Activated CD4-positive, CD25-positive, alpha-beta regulatory T cell treated with anti-CD3 and anti-CD28 coated beads, Interleukin-2, amount 50 U/mL, for 16 hours (primary cell): ENCODE data around the gene EDDM13.
"Not testable (repeated sequence)": the region's sequence is repeated elsewhere in the genome, so short reads cannot be mapped to it uniquely, and the experiment has no call there.

ENCODE experiments used
- DNase-seq: peaks from one replicate; pipeline ENCODE4 v3.0.0-alpha.2; 2020; ENCODE audit warnings: low read depth, low spot score

Gene EDDM13

DNA sequence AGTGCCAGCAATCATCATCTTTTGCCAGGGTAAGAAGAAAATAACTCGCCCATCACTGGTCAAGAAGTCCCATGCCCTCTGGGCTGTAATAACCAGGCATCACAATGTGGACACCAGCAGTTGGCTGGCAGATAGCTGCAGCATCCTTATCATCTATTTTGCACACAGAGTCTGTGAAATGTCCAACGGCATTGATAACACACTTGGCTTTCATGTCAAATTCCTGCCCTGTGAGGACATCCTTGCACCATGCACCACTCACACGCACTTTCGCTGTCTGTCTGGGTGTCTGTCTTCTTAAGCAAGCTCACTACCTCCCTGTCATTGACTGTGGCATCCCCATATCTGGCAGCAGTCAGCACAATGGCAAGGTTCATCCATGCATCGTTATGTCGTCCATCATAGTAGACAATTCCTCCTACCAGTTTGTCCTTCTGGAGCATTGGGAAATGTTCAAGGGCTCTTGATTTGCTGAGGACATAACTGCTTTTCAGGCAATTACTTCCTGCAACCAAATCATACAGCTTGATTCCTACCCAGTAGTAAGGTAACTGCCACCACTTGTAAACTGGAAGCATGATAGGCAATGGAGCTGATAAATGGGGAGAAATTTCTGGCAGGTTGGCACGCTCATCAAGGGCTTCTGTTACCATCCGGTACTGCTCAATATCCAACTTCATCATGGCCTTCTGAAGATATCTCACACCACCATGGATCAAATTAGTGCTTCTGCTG, 48.9 kb downstream of the EDDM13 start:
- no peak for DNase-seq

DNA sequence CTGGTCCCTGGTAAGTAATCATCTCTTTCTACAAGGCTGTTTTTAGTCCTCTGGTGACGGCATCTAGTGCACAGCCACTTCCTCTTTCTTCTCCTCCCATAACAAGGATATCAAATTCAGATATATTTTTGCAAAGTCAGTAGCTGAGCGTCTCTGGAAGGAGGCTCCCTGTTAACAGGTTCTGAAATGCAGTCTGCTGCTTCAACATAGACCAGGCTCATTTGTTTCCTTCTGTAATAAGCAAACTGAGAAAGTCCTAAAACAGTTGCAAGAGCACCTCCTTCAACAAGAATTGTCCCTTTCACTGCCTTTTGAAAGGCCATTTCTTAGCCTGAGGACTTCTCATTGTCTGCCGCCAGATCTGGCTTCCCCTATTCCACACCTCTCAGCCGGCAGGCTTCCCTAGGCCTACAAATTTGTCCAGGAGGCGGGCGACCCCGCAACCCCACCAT, 49.5 kb downstream of the EDDM13 start:
- no peak for DNase-seq

DNA sequence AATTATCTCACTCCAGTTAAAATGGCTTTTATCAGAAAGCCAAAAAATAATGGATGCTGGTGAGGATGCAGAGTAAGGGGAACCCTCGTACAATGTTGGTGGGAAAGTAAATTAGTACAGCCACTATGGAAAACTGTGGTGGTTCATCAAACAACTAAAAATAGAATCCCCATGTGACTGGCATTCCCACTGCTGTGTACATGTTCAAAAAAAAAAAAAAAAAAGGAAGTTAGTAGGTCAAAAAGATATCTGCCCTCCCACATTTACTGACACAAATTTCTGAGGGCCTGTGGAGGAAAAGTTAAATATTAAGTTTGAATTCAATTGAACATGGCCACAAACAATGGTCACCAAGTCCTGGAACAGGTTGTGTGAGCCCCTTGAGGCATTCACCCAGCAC, 51.9 kb downstream of the EDDM13 start:
- DNase-seq = no peak

DNA sequence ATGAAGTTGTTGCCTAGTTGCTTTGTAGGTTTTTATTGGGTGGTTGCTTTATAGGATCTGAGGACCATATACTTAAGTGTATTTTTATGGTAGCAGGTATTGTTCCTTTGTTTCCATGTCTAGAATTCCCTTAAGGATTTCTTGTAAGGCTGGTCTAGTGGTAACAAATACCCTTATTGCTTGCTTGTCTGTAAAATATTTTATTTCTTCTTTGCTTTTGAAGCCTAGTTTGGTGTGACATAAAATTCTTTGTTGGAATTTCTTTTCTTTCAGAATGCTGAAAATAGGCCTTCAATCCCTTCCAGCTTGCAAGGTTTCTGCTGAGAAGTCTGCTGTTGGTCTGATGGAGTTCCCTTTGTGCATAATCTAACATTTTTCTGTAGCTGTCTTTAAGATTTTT, 60.1 kb downstream of the EDDM13 start:
- DNase-seq = no peak

DNA sequence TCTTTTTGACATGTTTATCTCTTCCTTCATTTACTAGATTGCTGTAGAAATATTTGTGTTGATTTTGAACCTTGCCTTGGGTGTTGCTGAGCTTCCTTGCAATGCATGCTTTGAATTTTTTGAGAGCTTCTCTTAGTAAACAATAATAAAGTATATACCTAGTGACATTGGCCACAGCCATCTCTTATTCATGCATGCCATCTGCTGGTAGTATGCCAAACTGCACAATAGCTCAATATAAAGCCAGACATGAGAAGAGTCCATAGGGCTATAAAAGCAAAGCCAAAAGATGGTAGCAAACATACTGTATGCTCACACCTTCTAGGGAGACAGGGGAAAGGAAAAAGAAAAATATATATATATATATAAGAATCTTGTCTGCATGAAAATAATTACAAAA, 61.0 kb downstream of the EDDM13 start:
- DNase-seq = no peak

DNA sequence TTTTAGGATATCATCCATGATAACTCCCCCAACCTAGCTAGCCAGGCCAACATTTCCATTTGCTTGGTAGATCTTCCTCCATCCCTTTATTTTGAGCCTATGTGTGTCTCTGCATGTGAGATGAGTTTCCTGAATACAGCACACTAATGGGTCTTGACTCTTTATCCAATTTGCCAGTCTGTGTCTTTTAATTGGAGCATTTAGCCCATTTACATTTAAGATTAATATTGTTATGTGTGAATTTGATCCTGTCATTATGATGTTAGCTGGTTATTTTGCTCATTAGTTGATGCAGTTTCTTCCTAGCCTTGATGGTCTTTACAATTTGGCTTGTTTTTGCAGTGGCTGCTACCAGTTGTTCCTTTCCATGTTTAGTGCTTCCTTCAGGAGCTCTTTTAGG, 62.8 kb downstream of the EDDM13 start:
- not testable (repeated sequence) for DNase-seq

DNA sequence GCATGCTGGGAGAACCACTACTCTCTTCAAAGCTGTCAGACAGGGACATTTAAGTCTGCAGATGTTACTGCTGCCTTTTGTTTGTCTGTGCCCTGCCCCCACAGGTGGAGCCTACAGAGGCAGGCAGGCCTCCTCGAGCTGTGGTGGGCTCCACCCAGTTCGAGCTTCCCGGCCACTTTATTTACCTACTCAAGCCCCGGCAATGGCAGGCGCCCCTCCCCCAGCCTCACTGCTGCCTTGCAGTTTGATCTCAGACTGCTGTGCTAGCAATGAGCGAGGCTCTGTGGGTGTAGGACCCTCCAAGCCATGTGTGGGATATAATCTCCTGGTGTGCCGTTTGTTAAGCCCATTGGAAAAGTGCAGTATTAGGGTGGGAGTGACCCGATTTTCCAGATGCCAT, 64.5 kb downstream of the EDDM13 start:
- DNase-seq = not testable (repeated sequence)

DNA sequence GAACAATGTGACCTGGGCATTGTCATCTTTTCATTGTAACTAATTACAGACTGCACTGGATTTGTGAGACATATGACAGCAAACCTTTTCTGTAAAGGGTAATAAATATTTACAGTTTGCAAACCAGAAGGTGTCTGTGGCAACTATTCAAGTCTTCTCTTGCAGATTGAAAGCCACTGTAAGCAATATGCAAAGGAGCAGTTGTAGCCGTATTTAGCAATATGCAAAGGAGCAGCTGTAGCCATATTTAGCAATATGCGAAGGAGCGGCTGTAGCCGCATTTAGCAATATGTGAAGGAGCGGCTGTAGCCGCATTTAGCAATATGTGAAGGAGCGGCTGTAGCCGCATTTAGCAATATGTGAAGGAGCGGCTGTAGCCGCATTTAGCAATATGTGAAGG, 66.5 kb downstream of the EDDM13 start:
- not testable (repeated sequence) for DNase-seq

DNA sequence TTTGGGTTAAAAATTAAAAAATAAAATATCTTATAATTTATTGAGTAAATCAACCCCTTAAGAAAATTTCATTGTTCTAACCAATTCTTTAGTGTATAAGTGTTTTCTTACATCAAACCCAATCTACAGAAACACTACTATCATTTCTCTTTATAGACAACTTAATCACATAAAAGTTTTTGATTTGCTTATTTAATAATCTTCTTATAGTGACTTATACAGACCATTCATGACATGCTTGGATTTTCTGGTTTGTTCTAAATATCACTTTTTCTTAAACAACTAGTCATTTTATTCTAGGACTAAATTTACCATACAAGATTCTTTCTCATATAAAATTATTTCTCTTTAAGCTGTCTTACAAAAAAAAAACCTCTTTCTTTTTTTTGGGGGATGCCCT, 69.4 kb downstream of the EDDM13 start:
- no peak for DNase-seq

DNA sequence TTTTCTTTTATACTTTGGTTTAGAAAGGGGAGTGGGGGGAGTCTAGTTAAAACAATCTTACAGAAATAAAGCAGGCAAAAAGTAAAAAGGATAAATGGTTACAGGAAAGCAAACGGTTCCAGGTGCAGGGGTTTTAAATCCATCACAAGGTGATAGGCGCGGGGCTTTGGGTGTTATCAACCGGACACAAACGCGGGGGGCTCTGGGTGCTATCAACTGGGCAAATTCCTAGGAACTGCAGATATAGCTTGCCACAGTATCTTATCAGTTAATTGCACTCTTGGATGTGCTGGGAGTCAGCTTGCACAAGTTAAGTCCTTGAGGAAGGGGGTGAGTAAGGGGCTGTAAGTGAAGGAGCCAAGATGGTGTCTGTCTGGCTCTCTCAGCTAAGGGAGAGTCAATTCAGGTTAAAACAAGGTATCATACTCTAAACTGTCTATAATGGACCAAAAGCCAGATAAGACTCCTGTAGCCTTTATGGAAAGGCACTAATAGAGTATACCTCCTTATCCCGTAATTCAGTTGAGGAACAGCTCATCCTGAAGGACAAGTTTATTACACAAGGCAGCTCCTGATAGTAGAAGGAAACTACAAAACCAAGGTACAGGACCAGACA, 74.7 kb downstream of the EDDM13 start:
- DNase-seq = no peak

DNA sequence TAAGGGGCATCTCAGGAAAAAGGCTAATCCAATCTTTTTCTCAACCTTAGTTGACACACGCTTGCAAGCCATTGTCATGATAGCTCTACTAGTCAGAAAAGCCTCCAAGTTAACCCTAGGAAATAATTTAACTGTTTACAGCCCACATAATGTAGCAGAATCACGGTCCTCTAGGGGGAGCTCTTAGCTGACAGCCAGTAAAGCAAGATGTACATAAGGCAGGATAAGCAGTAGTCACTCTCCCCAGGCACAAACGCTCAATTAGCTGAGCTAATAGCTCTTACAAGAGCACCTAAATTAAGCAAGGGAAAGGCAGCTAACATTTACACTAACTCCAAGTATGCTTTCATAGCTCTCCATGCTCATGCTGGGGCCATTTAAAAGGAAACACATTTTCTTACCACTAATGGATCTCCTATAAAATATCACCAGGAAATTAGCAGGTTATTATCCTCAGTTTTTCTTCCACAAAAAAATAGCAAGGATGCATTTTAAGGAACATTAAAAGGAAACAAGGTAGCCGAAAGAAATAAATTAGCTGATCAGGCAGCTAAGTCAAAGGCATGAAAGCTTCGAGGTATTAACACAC, 75.8 kb downstream of the EDDM13 start:
- no peak for DNase-seq

DNA sequence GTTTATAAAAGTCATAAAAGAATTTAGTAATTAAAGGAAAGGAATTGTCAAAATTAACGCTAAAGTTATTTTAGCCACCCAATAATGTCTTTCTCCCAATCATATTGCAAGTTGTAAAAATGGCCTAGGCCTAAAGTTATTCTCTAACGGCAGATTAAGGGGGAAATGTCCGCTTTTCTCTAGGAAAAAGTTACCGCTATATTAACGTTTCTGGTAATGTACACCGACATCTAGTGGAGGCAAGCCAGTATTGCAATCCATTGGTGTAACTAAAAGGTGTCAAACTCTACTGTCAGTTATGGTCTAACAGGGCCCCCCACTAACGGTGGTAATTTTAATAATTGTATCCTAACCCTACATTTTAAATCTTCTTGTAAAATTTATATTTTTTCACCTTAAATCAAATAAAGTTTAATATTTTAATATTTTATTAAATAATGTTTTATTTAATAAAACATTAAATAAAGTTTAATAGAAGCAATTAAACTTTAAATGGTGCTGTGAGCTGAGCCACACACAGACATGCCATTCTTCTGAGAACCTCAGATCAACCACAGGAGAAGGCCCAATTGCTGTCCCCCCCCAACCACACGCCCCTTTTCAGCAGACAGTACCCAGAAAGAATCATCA, 78.0 kb downstream of the EDDM13 start:
- DNase-seq = peak; percentile 17

DNA sequence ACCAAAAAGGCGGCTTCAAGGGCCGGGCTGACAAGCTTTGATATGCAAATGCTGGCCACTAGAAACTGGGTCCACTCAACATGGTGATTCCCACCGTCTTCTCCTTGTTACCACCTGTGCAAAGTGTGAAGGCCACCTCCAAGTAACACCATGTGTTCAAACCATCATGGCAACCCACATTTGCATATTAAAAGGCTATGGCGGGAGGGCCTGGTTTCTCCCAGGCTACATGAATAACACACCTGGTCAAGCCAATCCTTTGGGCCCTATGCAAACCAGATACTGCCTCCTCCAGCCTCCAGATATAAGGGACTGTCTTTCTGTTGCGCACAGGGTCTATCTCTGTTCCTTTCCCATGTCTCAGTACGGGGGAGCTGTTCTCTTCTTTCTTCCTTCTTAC, 78.7 kb downstream of the EDDM13 start:
- DNase-seq = no peak

DNA sequence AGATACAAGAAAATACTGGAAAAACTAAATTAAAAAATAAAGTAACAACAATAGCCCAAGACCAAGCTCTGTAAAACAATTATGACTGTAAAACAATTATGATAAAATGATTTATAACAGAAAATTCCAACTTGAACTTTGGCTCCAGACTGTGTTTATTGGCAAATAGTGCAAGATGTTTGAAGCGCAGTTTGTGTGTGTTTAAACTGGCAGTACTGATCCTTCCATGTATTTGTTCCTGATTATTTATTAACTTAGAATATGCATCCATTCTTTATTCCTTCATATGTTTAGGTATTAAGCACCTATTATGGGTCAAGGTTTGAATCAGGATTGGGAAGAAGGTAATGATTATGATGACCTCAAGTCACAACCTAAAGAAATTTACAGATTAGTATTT, 83.0 kb downstream of the EDDM13 start:
- DNase-seq = no peak

DNA sequence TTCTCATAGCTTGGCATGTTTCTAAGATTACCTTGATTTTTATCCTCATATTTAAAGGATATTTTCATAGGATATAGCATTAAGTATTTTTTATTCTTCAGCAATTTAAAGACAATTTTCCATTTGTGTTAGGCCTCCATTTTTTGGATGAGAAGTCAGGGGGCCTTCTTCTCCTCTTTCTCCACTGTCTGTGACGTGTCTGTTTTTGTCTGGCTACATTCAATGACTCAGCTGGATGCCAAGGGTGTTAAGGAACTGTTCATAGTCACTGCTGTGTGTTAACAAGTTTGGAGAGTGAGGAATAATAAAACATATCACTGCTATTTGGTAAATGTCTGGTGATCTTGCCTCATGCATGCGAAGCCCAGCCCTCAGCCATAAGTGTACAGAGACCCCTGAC, 84.4 kb downstream of the EDDM13 start:
- no peak for DNase-seq
